Astrocyte (in vitro differentiated cells and primary cell): ENCODE measurements around the gene CCDC174. TPM values are rescaled to one million over a fixed set of nuclear protein-coding genes. Genes with fewer than 3 reads are reported as not detected.
"Not testable (repeated sequence)": the region's sequence is repeated elsewhere in the genome, so short reads cannot be mapped to it uniquely, and the experiment has no call there.

Source experiments
- DNase-seq: peaks from one replicate; pipeline ENCODE4 v3.0.0-alpha.2; 2010; ENCODE audit warnings: low read depth
- FAIRE-seq: peaks from 2 replicates; lab custom pipeline; 2011; peaks lifted over from hg19 to GRCh38; lab: Jason Lieb, UNC
- H2AFZ ChIP-seq: 2 replicates; pipeline ENCODE4 v1.6.0; 2012; ENCODE audit warnings: low read depth, low read length, inconsistent platforms
- H3K27ac ChIP-seq: 2 replicates; pipeline ENCODE4 v1.5.1; 2011; ENCODE audit warnings: low read depth, low read length, inconsistent platforms
- H3K27me3 ChIP-seq: 2 replicates; pipeline ENCODE4 v1.6.0; 2011; ENCODE audit warnings: low read length, inconsistent platforms; ENCODE audit not compliant: insufficient read depth
- H3K36me3 ChIP-seq: 2 replicates; pipeline ENCODE4 v1.5.1; 2011; ENCODE audit warnings: low read length, inconsistent platforms; ENCODE audit not compliant: insufficient read depth
- H3K4me1 ChIP-seq: 2 replicates; pipeline ENCODE4 v1.5.1; 2011; ENCODE audit warnings: low read length, inconsistent platforms; ENCODE audit not compliant: insufficient read depth
- H3K4me2 ChIP-seq: 2 replicates; pipeline ENCODE4 v1.6.0; 2012; ENCODE audit warnings: low read length, inconsistent platforms
- H3K4me3 ChIP-seq: 2 replicates; pipeline ENCODE4 v1.5.1; 2011; ENCODE audit warnings: low read depth, mild to moderate bottlenecking, low read length, inconsistent platforms; ENCODE audit not compliant: insufficient read depth
- H3K79me2 ChIP-seq: 2 replicates; pipeline ENCODE4 v1.6.0; 2012; ENCODE audit warnings: mild to moderate bottlenecking, low read length, inconsistent platforms; ENCODE audit not compliant: insufficient read depth
- H3K9ac ChIP-seq: 2 replicates; pipeline ENCODE4 v1.6.0; 2012; ENCODE audit warnings: mild to moderate bottlenecking, low read length, inconsistent platforms
- H3K9me3 ChIP-seq: 2 replicates; pipeline ENCODE4 v1.5.1; 2012; ENCODE audit warnings: low read depth, mild to moderate bottlenecking, low read length, inconsistent platforms; ENCODE audit not compliant: insufficient read depth
- H4K20me1 ChIP-seq: 2 replicates; pipeline ENCODE4 v1.6.0; 2012; ENCODE audit warnings: low read length, inconsistent platforms; ENCODE audit not compliant: insufficient read depth
- H3K27ac Mint-ChIP-seq: one replicate; pipeline ENCODE4 v1.8.0; 2021; ENCODE audit warnings: mild to moderate bottlenecking, mixed read lengths; ENCODE audit not compliant: unreplicated experiment
- H3K27me3 Mint-ChIP-seq: one replicate; pipeline ENCODE4 v1.8.0; 2021; ENCODE audit warnings: low read depth, mixed read lengths; ENCODE audit not compliant: unreplicated experiment
- H3K36me3 Mint-ChIP-seq: one replicate; pipeline ENCODE4 v1.8.0; 2021; ENCODE audit warnings: low read depth, mixed read lengths; ENCODE audit not compliant: unreplicated experiment
- H3K4me1 Mint-ChIP-seq: one replicate; pipeline ENCODE4 v1.8.0; 2021; ENCODE audit warnings: low read depth, mixed read lengths; ENCODE audit not compliant: unreplicated experiment
- H3K4me3 Mint-ChIP-seq: one replicate; pipeline ENCODE4 v1.8.0; 2021; ENCODE audit warnings: mild to moderate bottlenecking, moderate library complexity, mixed read lengths; ENCODE audit not compliant: unreplicated experiment
- H3K9me3 Mint-ChIP-seq: one replicate; pipeline ENCODE4 v1.8.0; 2021; ENCODE audit warnings: mild to moderate bottlenecking, mixed read lengths; ENCODE audit not compliant: unreplicated experiment
- EZH2 ChIP-seq: IDR thresholded peaks from 2 replicates; pipeline ENCODE4 v1.6.1; 2012; ENCODE audit warnings: mild to moderate bottlenecking, low read length, inconsistent platforms; ENCODE audit not compliant: insufficient read depth
- total RNA-seq: library from RNA; stranded (reverse); gene quantifications from 2 replicates; pipeline ENCODE4 v1.2.1, GENCODE V29; 2021
- TF ChIP-seq, protein P1 (sequence below): IDR thresholded peaks from 2 replicates; pipeline ENCODE4 v1.5.1; 2011; ENCODE audit warnings: low read depth, mild to moderate bottlenecking, inconsistent platforms, low read length, moderate library complexity; ENCODE audit not compliant: insufficient read depth

The CCDC174 gene
- total RNA-seq, 1 donor from 2014 or later, result 17.4 TPM

DNA sequence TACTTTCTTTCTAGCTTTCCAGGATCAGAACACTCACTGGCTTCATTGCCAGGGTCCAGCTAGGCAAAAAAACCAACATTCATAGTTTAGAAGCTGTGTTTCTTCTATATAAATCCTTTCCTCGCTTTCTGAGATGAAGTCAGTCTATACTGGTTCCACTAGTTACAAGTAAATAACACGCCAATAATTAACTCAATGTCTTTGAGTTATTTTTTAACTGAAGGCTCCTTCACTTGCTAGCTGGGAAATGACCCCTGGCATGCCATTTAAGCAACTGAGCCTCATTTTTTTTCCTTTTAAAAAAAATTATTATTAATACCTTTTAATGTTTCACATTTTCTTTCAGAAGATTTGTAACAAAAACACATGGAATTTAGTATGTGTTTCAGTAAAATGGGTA is 2.1 kb upstream of the CCDC174 start:
- Histone ChIP-seq H3K9ac (no peak overlapping the region), H2AFZ (no peak overlapping the region), H3K4me3 (no peak overlapping the region), H3K4me2 (no peak overlapping the region), H3K4me1 (no peaks in the 10 kb centered on the region), H3K9me3 (no peaks in the 10 kb centered on the region), H3K36me3 (no peaks in the 10 kb centered on the region), H3K27me3 (peaks cover 2% of the 10 kb centered on the region), H3K79me2 (peaks cover 30% of the 10 kb centered on the region), H3K27ac (no peak overlapping the region), H4K20me1 (peaks cover 5% of the 10 kb centered on the region)
- TF ChIP-seq, protein P1, sequence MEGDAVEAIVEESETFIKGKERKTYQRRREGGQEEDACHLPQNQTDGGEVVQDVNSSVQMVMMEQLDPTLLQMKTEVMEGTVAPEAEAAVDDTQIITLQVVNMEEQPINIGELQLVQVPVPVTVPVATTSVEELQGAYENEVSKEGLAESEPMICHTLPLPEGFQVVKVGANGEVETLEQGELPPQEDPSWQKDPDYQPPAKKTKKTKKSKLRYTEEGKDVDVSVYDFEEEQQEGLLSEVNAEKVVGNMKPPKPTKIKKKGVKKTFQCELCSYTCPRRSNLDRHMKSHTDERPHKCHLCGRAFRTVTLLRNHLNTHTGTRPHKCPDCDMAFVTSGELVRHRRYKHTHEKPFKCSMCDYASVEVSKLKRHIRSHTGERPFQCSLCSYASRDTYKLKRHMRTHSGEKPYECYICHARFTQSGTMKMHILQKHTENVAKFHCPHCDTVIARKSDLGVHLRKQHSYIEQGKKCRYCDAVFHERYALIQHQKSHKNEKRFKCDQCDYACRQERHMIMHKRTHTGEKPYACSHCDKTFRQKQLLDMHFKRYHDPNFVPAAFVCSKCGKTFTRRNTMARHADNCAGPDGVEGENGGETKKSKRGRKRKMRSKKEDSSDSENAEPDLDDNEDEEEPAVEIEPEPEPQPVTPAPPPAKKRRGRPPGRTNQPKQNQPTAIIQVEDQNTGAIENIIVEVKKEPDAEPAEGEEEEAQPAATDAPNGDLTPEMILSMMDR, result no peak
- no peak for TF ChIP-seq EZH2
- no peaks in the 10 kb centered on the region for H3K36me3 Mint-ChIP-seq
- DNase-seq (no peak), FAIRE-seq (no peak)
- peaks cover 2% of the 10 kb centered on the region for H3K27me3 Mint-ChIP-seq
- no peak overlapping the region for H3K27ac Mint-ChIP-seq
- H3K4me3 Mint-ChIP-seq, result no peak overlapping the region
- peaks cover 21% of the 10 kb centered on the region for H3K4me1 Mint-ChIP-seq
- H3K9me3 Mint-ChIP-seq, result peaks cover 2% of the 10 kb centered on the region

DNA sequence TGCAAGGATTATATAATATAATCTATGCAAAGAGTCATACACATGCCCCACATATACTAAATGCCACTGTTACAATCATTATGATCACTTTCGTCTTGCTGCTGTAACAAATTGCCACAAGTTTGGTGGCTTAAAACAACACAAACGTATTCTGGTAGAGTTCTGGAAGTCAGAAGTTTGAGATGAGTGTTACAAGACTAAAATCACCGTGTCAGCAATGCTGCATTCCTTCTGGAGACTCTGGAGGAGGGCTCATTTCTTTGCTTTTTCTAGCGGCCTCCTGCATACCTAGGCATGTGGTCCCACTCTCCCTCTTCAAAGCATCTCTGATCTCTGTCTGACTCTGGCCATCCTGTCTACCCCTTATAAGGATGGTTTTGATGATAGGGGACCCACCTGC is 1.4 kb upstream of the CCDC174 start:
- no peak for TF ChIP-seq EZH2
- TF ChIP-seq, protein P1, result no peak
- Histone ChIP-seq H3K4me1 (no peaks in the 10 kb centered on the region), H3K4me2 (peak overlapping the region; percentile 92), H3K36me3 (no peaks in the 10 kb centered on the region), H3K27ac (no peak overlapping the region), H3K4me3 (no peak overlapping the region), H3K79me2 (peaks cover 30% of the 10 kb centered on the region), H3K9ac (no peak overlapping the region), H3K27me3 (no peaks in the 10 kb centered on the region), H3K9me3 (no peaks in the 10 kb centered on the region), H2AFZ (no peak overlapping the region), H4K20me1 (peaks cover 5% of the 10 kb centered on the region)
- peaks cover 2% of the 10 kb centered on the region for H3K36me3 Mint-ChIP-seq
- DNase-seq (no peak), FAIRE-seq (no peak)
- peak overlapping the region; percentile 98 for H3K4me3 Mint-ChIP-seq
- H3K4me1 Mint-ChIP-seq, result peaks cover 21% of the 10 kb centered on the region
- no peaks in the 10 kb centered on the region for H3K27me3 Mint-ChIP-seq
- H3K9me3 Mint-ChIP-seq, result peaks cover 2% of the 10 kb centered on the region
- no peak overlapping the region for H3K27ac Mint-ChIP-seq

DNA sequence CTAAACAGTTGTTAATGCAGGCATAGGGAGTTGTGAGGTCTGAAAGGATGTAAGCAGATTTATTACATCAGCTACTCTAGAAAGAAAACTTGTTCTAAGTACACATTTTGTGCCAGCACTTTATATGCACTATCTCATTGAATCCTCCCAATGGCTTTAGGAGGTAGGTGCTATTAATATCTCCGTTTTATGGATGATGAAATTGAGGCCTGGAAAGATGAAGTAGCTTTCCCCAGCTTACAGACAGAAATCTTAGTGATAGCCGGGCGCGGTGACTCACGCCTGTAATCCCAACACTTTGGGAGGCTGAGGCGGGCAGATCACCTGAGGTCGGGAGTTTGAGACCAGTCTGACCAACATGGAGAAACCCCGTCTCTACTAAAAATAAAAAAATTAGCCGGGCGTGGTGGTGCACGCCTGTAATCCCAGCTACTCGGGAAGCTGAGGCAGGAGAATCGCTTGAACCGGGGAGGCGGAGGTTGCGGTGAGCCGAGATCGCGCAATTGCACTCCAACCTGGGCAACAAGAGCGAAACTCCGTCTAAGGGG is 872 bp downstream of the CCDC174 start:
- Histone ChIP-seq H3K27ac (peak overlapping the region; percentile 94), H3K36me3 (peaks cover 12% of the 10 kb centered on the region), H3K4me2 (peak overlapping the region; percentile 92), H2AFZ (peak overlapping the region; percentile 99), H3K79me2 (peaks cover 30% of the 10 kb centered on the region), H3K4me3 (peak overlapping the region; percentile 97), H3K9ac (peak overlapping the region; percentile 95)
- H3K4me1 ChIP-seq, H3K9me3 Mint-ChIP-seq, H3K9me3 ChIP-seq, H3K27me3 Mint-ChIP-seq, H3K27me3 ChIP-seq, H4K20me1 ChIP-seq, DNase-seq, H3K36me3 Mint-ChIP-seq, FAIRE-seq: not testable (repeated sequence)
- peak overlapping the region; percentile 98 for H3K4me3 Mint-ChIP-seq
- H3K4me1 Mint-ChIP-seq, result peaks cover 21% of the 10 kb centered on the region
- H3K27ac Mint-ChIP-seq, result peak overlapping the region; percentile 97
